Activated CD4-positive, alpha-beta T cell treated with anti-CD3 and anti-CD28 coated beads, Interleukin-2, amount 10 ng/mL, durations not matched to agents 7 days and 5 days (primary cell): ENCODE data around the gene PHLDB2. TPM values are rescaled to one million over a fixed set of nuclear protein-coding genes. Genes with fewer than 3 reads are reported as not detected.

Source experiments
- CTCF ChIA-PET: fragments of 350-600 bp; sonication (Branson Sonifier 250); formaldehyde crosslinking; loops from one replicate; lab custom pipeline; 2021; ENCODE audit warnings: antibody characterized with exemption; lab: Charles Lee
- POLR2A ChIA-PET: fragments of 350-600 bp; sonication (Branson Sonifier 250); formaldehyde crosslinking; loops from one replicate; lab custom pipeline; 2021; ENCODE audit warnings: antibody characterized with exemption; lab: Charles Lee
- DNase-seq: peaks from one replicate; pipeline ENCODE4 v3.0.0-alpha.2; 2020
- H3K27ac Mint-ChIP-seq: one replicate; pipeline ENCODE4 v1.8.0; 2021; ENCODE audit warnings: mild to moderate bottlenecking, moderate library complexity, mixed read lengths
- H3K27me3 Mint-ChIP-seq: one replicate; pipeline ENCODE4 v1.8.0; 2021; ENCODE audit warnings: mixed read lengths
- H3K36me3 Mint-ChIP-seq: one replicate; pipeline ENCODE4 v1.8.0; 2021; ENCODE audit warnings: low read depth, mixed read lengths
- H3K4me1 Mint-ChIP-seq: one replicate; pipeline ENCODE4 v1.8.0; 2021; ENCODE audit warnings: mixed read lengths
- H3K4me3 Mint-ChIP-seq: one replicate; pipeline ENCODE4 v1.8.0; 2021; ENCODE audit warnings: mild to moderate bottlenecking, moderate library complexity, mixed read lengths
- H3K9me3 Mint-ChIP-seq: one replicate; pipeline ENCODE4 v1.8.0; 2021; ENCODE audit warnings: mixed read lengths
- total RNA-seq, 2 experiments: library from RNA; stranded (reverse); gene quantifications; one replicate each; pipeline ENCODE4 v1.2.3, GENCODE V29; 2021

Gene PHLDB2
- total RNA-seq, 2 experiments from 2014 or later = 1.9 to 2.7 TPM

- CTCF ChIA-PET = interaction anchor here (0.8 to 1.1 kb wide), 4 partner anchors 28 to 294 kb away, joined by 3 to 4 read pairs (median 3); no protein-coding TSS in a partner anchor
- Mint-ChIP-seq H3K4me3 (no peak overlapping the region), H3K4me1 (peaks cover 3% of the 10 kb centered on the region), H3K27ac (no peak overlapping the region), H3K27me3 (no peaks in the 10 kb centered on the region), H3K9me3 (no peaks in the 10 kb centered on the region), H3K36me3 (no peaks in the 10 kb centered on the region)
- no peak for DNase-seq
- POLR2A ChIA-PET = no interaction called here
Observed at GRCh38 chr3:111961461-111962164, 102.5 kb downstream of the PHLDB2 start.

GRCh38 chr3:111963424-111963823 is 104.4 kb downstream of the PHLDB2 start:
- no peak for DNase-seq
- Mint-ChIP-seq H3K9me3 (no peaks in the 10 kb centered on the region), H3K36me3 (no peaks in the 10 kb centered on the region), H3K27ac (no peak overlapping the region), H3K27me3 (no peaks in the 10 kb centered on the region), H3K4me1 (peaks cover 8% of the 10 kb centered on the region), H3K4me3 (no peak overlapping the region)
- CTCF ChIA-PET = no interaction called here
- POLR2A ChIA-PET = no interaction called here

GRCh38 chr3:111965484-111965883 is 106.4 kb downstream of the PHLDB2 start:
- peaks cover 6% of the 10 kb centered on the region for H3K27me3 Mint-ChIP-seq
- H3K4me1 Mint-ChIP-seq = peaks cover 8% of the 10 kb centered on the region
- H3K4me3 Mint-ChIP-seq = no peak overlapping the region
- no peak for DNase-seq
- no peaks in the 10 kb centered on the region for H3K9me3 Mint-ChIP-seq
- ChIA-PET POLR2A (no interaction called here), CTCF (interaction anchor here (1.1 to 1.5 kb wide), 3 partner anchors 13 to 288 kb away, joined by 3 to 5 read pairs (median 3); partner anchors contain the start of gene ABHD10)
- H3K27ac Mint-ChIP-seq = no peak overlapping the region
- H3K36me3 Mint-ChIP-seq = no peaks in the 10 kb centered on the region

GRCh38 chr3:111967068-111967467 is 108.0 kb downstream of the PHLDB2 start:
- POLR2A ChIA-PET = no interaction called here
- no peaks in the 10 kb centered on the region for H3K36me3 Mint-ChIP-seq

GRCh38 chr3:111967651-111968274 is 108.7 kb downstream of the PHLDB2 start:
- ChIA-PET POLR2A (no interaction called here), CTCF (interaction anchor here (0.7 to 2.8 kb wide), 16 partner anchors 8 to 390 kb away, joined by 3 to 20 read pairs (median 4); partner anchors contain the start of gene ABHD10)
- Mint-ChIP-seq H3K4me3 (no peak overlapping the region), H3K36me3 (no peaks in the 10 kb centered on the region), H3K9me3 (no peaks in the 10 kb centered on the region), H3K27ac (no peak overlapping the region), H3K4me1 (peaks cover 8% of the 10 kb centered on the region), H3K27me3 (peaks cover 6% of the 10 kb centered on the region)
- peak; percentile 87 for DNase-seq

More at GRCh38 chr3:111967068-111967467, 108.0 kb downstream of the PHLDB2 start:
- H3K27me3 Mint-ChIP-seq = peaks cover 6% of the 10 kb centered on the region
- peaks cover 8% of the 10 kb centered on the region for H3K4me1 Mint-ChIP-seq
- no peak for DNase-seq
- H3K27ac Mint-ChIP-seq = no peak overlapping the region
- CTCF ChIA-PET = interaction anchor here (0.6 to 2.8 kb wide), 12 partner anchors 12 to 298 kb away, joined by 3 to 20 read pairs (median 4); partner anchors contain the start of gene ABHD10
- no peaks in the 10 kb centered on the region for H3K9me3 Mint-ChIP-seq
- H3K4me3 Mint-ChIP-seq = no peak overlapping the region

- peaks cover 5% of the 10 kb centered on the region for H3K4me1 Mint-ChIP-seq
- no peaks in the 10 kb centered on the region for H3K36me3 Mint-ChIP-seq
- peaks cover 6% of the 10 kb centered on the region for H3K27me3 Mint-ChIP-seq
- H3K9me3 Mint-ChIP-seq = no peaks in the 10 kb centered on the region
- no peak overlapping the region for H3K4me3 Mint-ChIP-seq
- no peak for DNase-seq
- ChIA-PET POLR2A (no interaction called here), CTCF (interaction anchor here (0.7 to 2.8 kb wide), 17 partner anchors 9 to 391 kb away, joined by 3 to 20 read pairs (median 4); partner anchors contain the start of gene ABHD10)
- H3K27ac Mint-ChIP-seq = no peak overlapping the region
Observed at GRCh38 chr3:111968319-111969054, 109.4 kb downstream of the PHLDB2 start.

- Mint-ChIP-seq H3K9me3 (no peaks in the 10 kb centered on the region), H3K4me3 (no peak overlapping the region), H3K4me1 (peaks cover 5% of the 10 kb centered on the region), H3K27me3 (peaks cover 6% of the 10 kb centered on the region), H3K36me3 (no peaks in the 10 kb centered on the region), H3K27ac (no peak overlapping the region)
- POLR2A ChIA-PET = no interaction called here
- DNase-seq = no peak
- CTCF ChIA-PET = interaction anchor here (0.7 to 1.0 kb wide), 4 partner anchors 8 to 282 kb away, joined by 3 read pairs; no protein-coding TSS in a partner anchor
Observed at GRCh38 chr3:111970376-111970775, 111.3 kb downstream of the PHLDB2 start.

- H3K4me1 Mint-ChIP-seq = peaks cover 5% of the 10 kb centered on the region
- H3K9me3 Mint-ChIP-seq = no peaks in the 10 kb centered on the region
- POLR2A ChIA-PET = no interaction called here
- H3K27ac Mint-ChIP-seq = no peak overlapping the region
- peaks cover 8% of the 10 kb centered on the region for H3K27me3 Mint-ChIP-seq
- no peaks in the 10 kb centered on the region for H3K36me3 Mint-ChIP-seq
- no peak for DNase-seq
- no peak overlapping the region for H3K4me3 Mint-ChIP-seq
- CTCF ChIA-PET = interaction anchor here (1.0 kb wide), 1 partner anchor 9 kb away, joined by 3 read pairs; no protein-coding TSS in a partner anchor
Observed at GRCh38 chr3:111971533-111972130, 112.6 kb downstream of the PHLDB2 start.

GRCh38 chr3:111972891-111973290 is 113.8 kb downstream of the PHLDB2 start:
- POLR2A ChIA-PET = no interaction called here
- H3K4me3 Mint-ChIP-seq = no peak overlapping the region
- H3K9me3 Mint-ChIP-seq = no peaks in the 10 kb centered on the region

GRCh38 chr3:111975131-111975530 is 116.1 kb downstream of the PHLDB2 start:
- no peak for DNase-seq
- Mint-ChIP-seq H3K4me1 (peaks cover 7% of the 10 kb centered on the region), H3K27me3 (peaks cover 4% of the 10 kb centered on the region), H3K4me3 (no peak overlapping the region), H3K27ac (no peak overlapping the region), H3K9me3 (no peaks in the 10 kb centered on the region), H3K36me3 (no peaks in the 10 kb centered on the region)
- ChIA-PET POLR2A (no interaction called here), CTCF (interaction anchor here (1.2 kb wide), 1 partner anchor 39 kb away, joined by 4 read pairs; no protein-coding TSS in a partner anchor)

More at GRCh38 chr3:111972891-111973290, 113.8 kb downstream of the PHLDB2 start:
- CTCF ChIA-PET = interaction anchor here (1.3 to 1.4 kb wide), 2 partner anchors 251 to 304 kb away, joined by 3 read pairs; no protein-coding TSS in a partner anchor
- H3K27me3 Mint-ChIP-seq = peaks cover 10% of the 10 kb centered on the region
- DNase-seq = no peak
- H3K27ac Mint-ChIP-seq = no peak overlapping the region
- no peaks in the 10 kb centered on the region for H3K4me1 Mint-ChIP-seq
- no peaks in the 10 kb centered on the region for H3K36me3 Mint-ChIP-seq

- H3K27ac Mint-ChIP-seq = no peak overlapping the region
- peaks cover 4% of the 10 kb centered on the region for H3K27me3 Mint-ChIP-seq
- H3K9me3 Mint-ChIP-seq = no peaks in the 10 kb centered on the region
- DNase-seq = no peak
- ChIA-PET CTCF (no interaction called here), POLR2A (no interaction called here)
- peaks cover 8% of the 10 kb centered on the region for H3K36me3 Mint-ChIP-seq
- H3K4me3 Mint-ChIP-seq = no peak overlapping the region
- H3K4me1 Mint-ChIP-seq = peaks cover 18% of the 10 kb centered on the region
Observed at GRCh38 chr3:111976254-111976653, 117.2 kb downstream of the PHLDB2 start.
